IMR-90 (cell line): ENCODE results near the gene RAP1GAP2. TPM values are rescaled to one million over a fixed set of nuclear protein-coding genes. Genes with fewer than 3 reads are reported as not detected.

ENCODE experiments used
- ATAC-seq: fragments of 200-7000 bp; cut with Tn5 transposase; 2 replicates; pipeline ENCODE4 v1.9.1; 2020; ENCODE audit warnings: low read depth, mild to moderate bottlenecking, moderate library complexity
- BruUV-seq: library from RNA; stranded (reverse); fragments of 400-500 nt; replicated peaks from 2 replicates; lab custom pipeline; 2021; lab: Mats Ljungman, UMichigan
- CTCF ChIA-PET: fragments of 300-600 bp; formaldehyde crosslinking; extraction: SDS; loops from one replicate; lab custom pipeline; 2021; ENCODE audit warnings: antibody characterized with exemption; lab: Yijun Ruan, JAX
- POLR2A ChIA-PET: fragments of 300-600 bp; sonication (Branson Sonifier 250); formaldehyde crosslinking; loops from one replicate; lab custom pipeline; 2022; ENCODE audit warnings: antibody characterized with exemption; ENCODE audit not compliant: unreplicated experiment; lab: Charles Lee
- DNase-seq: peaks from one replicate; pipeline ENCODE4 v3.0.0; 2013
- H2AFZ ChIP-seq: replicated peaks from 2 replicates; pipeline ENCODE3; 2013; ENCODE audit warnings: low read length, mild to moderate bottlenecking; ENCODE audit not compliant: poor library complexity
- H2AK5ac ChIP-seq: 2 replicates; pipeline ENCODE4 v1.6.1; 2013; ENCODE audit warnings: low read depth, low read length, inconsistent platforms
- H2AK9ac ChIP-seq: replicated peaks from 2 replicates; pipeline ENCODE3; 2013; ENCODE audit warnings: mild to moderate bottlenecking, low read depth, low read length, moderate library complexity; ENCODE audit not compliant: poor library complexity
- H2BK120ac ChIP-seq: 2 replicates; pipeline ENCODE4 v1.6.1; 2013; ENCODE audit warnings: low read depth, low read length, inconsistent platforms
- H2BK15ac ChIP-seq: 3 replicates; pipeline ENCODE4 v1.6.1; 2013; ENCODE audit warnings: low read depth, low read length, inconsistent platforms
- H2BK20ac ChIP-seq: 2 replicates; pipeline ENCODE4 v1.6.1; 2013; ENCODE audit warnings: low read depth, mild to moderate bottlenecking, inconsistent platforms, low read length, moderate library complexity
- H2BK5ac ChIP-seq: 2 replicates; pipeline ENCODE4 v1.6.1; 2013; ENCODE audit warnings: mild to moderate bottlenecking, low read depth, low read length, inconsistent platforms; ENCODE audit not compliant: poor library complexity, severe bottlenecking
- H3K14ac ChIP-seq: replicated peaks from 2 replicates; pipeline ENCODE4 v1.6.1; 2013; ENCODE audit warnings: low read depth, low read length, inconsistent platforms
- H3K18ac ChIP-seq: 2 replicates; pipeline ENCODE4 v1.6.1; 2013; ENCODE audit warnings: low read depth, low read length, control low read depth
- H3K23ac ChIP-seq: 2 replicates; pipeline ENCODE4 v1.6.1; 2013; ENCODE audit warnings: low read depth, low read length, inconsistent platforms
- H3K27ac ChIP-seq: 2 replicates; pipeline ENCODE4 v1.5.1; 2013; ENCODE audit warnings: mild to moderate bottlenecking, control low read depth, low read length; ENCODE audit not compliant: insufficient read depth
- H3K27me3 ChIP-seq: 2 replicates; pipeline ENCODE4 v1.6.1; 2013; ENCODE audit warnings: low read length; ENCODE audit not compliant: control insufficient read depth, insufficient read depth
- H3K36me3 ChIP-seq: 2 replicates; pipeline ENCODE4 v1.6.1; 2013; ENCODE audit warnings: low read length, mixed read lengths; ENCODE audit not compliant: control insufficient read depth, insufficient read depth
- H3K4ac ChIP-seq: 2 replicates; pipeline ENCODE4 v1.6.1; 2013; ENCODE audit warnings: low read depth, low read length, inconsistent platforms
- H3K4me1 ChIP-seq: 2 replicates; pipeline ENCODE4 v1.6.1; 2013; ENCODE audit warnings: low read length, mixed read lengths; ENCODE audit not compliant: control insufficient read depth, insufficient read depth
- H3K4me2 ChIP-seq: 2 replicates; pipeline ENCODE4 v1.6.1; 2013; ENCODE audit warnings: low read depth, mild to moderate bottlenecking, control low read depth, low read length, moderate library complexity
- H3K4me3 ChIP-seq: 2 replicates; pipeline ENCODE4 v1.5.1; 2013; ENCODE audit warnings: low read depth, mild to moderate bottlenecking, control low read depth, low read length, moderate library complexity; ENCODE audit not compliant: insufficient read depth
- H3K56ac ChIP-seq: 2 replicates; pipeline ENCODE4 v1.6.1; 2013; ENCODE audit warnings: low read length, inconsistent platforms; ENCODE audit not compliant: insufficient read depth; ENCODE audit errors: extremely low read depth
- H3K79me1 ChIP-seq, 2 experiments: 2 replicates each; pipeline ENCODE4 v1.6.1; 2013; ENCODE audit warnings: low read length in 2 of 2, inconsistent platforms in 1 of 2, low read depth in 1 of 2
- H3K9ac ChIP-seq: 2 replicates; pipeline ENCODE4 v1.6.1; 2013; ENCODE audit warnings: low read depth, low read length, control low read depth
- H3K9me1 ChIP-seq: 2 replicates; pipeline ENCODE4 v1.6.1; 2013; ENCODE audit warnings: low read length, inconsistent platforms; ENCODE audit not compliant: insufficient read depth
- H3K9me3 ChIP-seq: 2 replicates; pipeline ENCODE4 v1.6.1; 2013; ENCODE audit warnings: low read length; ENCODE audit not compliant: control insufficient read depth, insufficient read depth
- H4K20me1 ChIP-seq: 2 replicates; pipeline ENCODE4 v1.6.1; 2013; ENCODE audit warnings: low read length, inconsistent platforms; ENCODE audit not compliant: insufficient read depth
- H4K5ac ChIP-seq: 2 replicates; pipeline ENCODE4 v1.6.1; 2013; ENCODE audit warnings: mild to moderate bottlenecking, low read depth, low read length, control low read depth
- H4K8ac ChIP-seq, 2 experiments: 2 replicates each; pipeline ENCODE4 v1.6.1; 2013; ENCODE audit warnings: low read depth in 2 of 2, low read length in 2 of 2, control low read depth in 1 of 2, inconsistent platforms in 1 of 2
- H4K91ac ChIP-seq: 2 replicates; pipeline ENCODE4 v1.6.1; 2013; ENCODE audit warnings: low read depth, low read length, inconsistent platforms; ENCODE audit not compliant: insufficient read depth
- FOS ChIP-seq: fragments of 150-350 bp; IDR thresholded peaks from 2 replicates; pipeline ENCODE4 v1.6.1; 2016; ENCODE audit warnings: low read depth, low read length
- WGBS, 2 experiments: methylation state at CpG; one replicate each; pipeline versions ENCODE4 v1.1.5 to v1.1.7; 2013; ENCODE audit warnings: missing lambda C conversion rate in 2 of 2; ENCODE audit not compliant: insufficient read length in 1 of 2; ENCODE audit errors: extremely low coverage in 2 of 2; 5-methylcytosine and 5-hydroxymethylcytosine counted together
- dilution Hi-C: fragments of 300-500 bp; cut with HindIII; formaldehyde crosslinking; loops from one replicate; pipeline ENCODE4 v1.14.3; 2018; ENCODE audit warnings: low sequenced_read_pairs; ENCODE audit not compliant: unreplicated experiment
- in situ Hi-C: fragments of 300-500 bp; cut with MboI; formaldehyde crosslinking; loops from 3 replicates; pipeline ENCODE4 v1.14.3; 2019; ENCODE audit warnings: low sequenced_read_pairs, inconsistent platforms, mixed read lengths
- intact Hi-C: fragments of 100-400 bp; cut with micrococcal nuclease; formaldehyde crosslinking; loops from 2 replicates; pipeline ENCODE4 v1.10.0; 2022
- polyA plus RNA-seq, 3 experiments: library from polyadenylated mRNA; depleted of rRNA; stranded (reverse); fragments of >200 nt; gene quantifications; 2 replicates each; pipeline ENCODE4 v1.2.3, GENCODE V29; 2012; ENCODE audit warnings: low replicate concordance in 1 of 3
- total RNA-seq: library from RNA; depleted of rRNA; stranded (reverse); fragments of >200 nt; gene quantifications from 2 replicates; pipeline ENCODE4 v1.2.3, GENCODE V29; 2012

Gene RAP1GAP2
- total and polyA plus RNA-seq, 2 of the 4 experiments (the other 2 are of a cell fraction): 5.7 to 7.5 TPM

GRCh38 chr17:3017936-3018335, 221.7 kb downstream of the RAP1GAP2 start:
- H4K8ac ChIP-seq: no peak overlapping the region
- ChIA-PET POLR2A (no interaction called here), CTCF (no interaction called here)
- no peak overlapping the region for H3K18ac ChIP-seq
- in situ Hi-C loops: loop anchor here (10.0 kb wide), 1 partner anchor 163 kb away; no protein-coding TSS in a partner anchor
- H4K20me1 ChIP-seq: no peaks in the 10 kb centered on the region
- H2AFZ ChIP-seq: no peak overlapping the region
- no peak for ATAC-seq
- 0 out of 2 replicates have a peak, but pooled peaks cover 2% of the 10 kb centered on the region for H3K4me1 ChIP-seq
- H2BK120ac ChIP-seq: no peak overlapping the region
- 60% methylated on average over 1 of the region's 15 CpGs; no CpG with 5 or more reads in 1 of the 2 experiments for WGBS, 2 experiments
- peaks cover 1% of the 10 kb centered on the region; the same call in 1 of the 2 replicates for H3K36me3 ChIP-seq
- H2AK5ac ChIP-seq: no peak overlapping the region
- H2BK5ac ChIP-seq: no peak overlapping the region
- H3K23ac ChIP-seq: no peak overlapping the region
- no peak overlapping the region for H3K4me3 ChIP-seq
- no peak overlapping the region for H2BK20ac ChIP-seq
- BruUV-seq: no TSS peak
- H3K4me2 ChIP-seq: no peak overlapping the region
- dilution Hi-C loops: no loop called here
- no peak overlapping the region for H2AK9ac ChIP-seq
- H3K9ac ChIP-seq: no peak overlapping the region
- H2BK15ac ChIP-seq: no peak overlapping the region
- intact Hi-C loops: no loop called here
- H3K4ac ChIP-seq: no peak overlapping the region
- no peak for DNase-seq
- no peaks in the 10 kb centered on the region for H3K27me3 ChIP-seq
- no peak overlapping the region for H4K5ac ChIP-seq
- H3K27ac ChIP-seq: no peak overlapping the region
- H3K14ac ChIP-seq: no peak overlapping the region
- H3K79me1 ChIP-seq: no peaks in the 10 kb centered on the region
- H3K56ac ChIP-seq: no peak overlapping the region
- TF ChIP-seq FOS: no peak
- H4K91ac ChIP-seq: no peak overlapping the region
- no peaks in the 10 kb centered on the region for H3K9me1 ChIP-seq
- no peaks in the 10 kb centered on the region for H3K9me3 ChIP-seq
